Measurements from ENCODE around the gene LANCL1.

The LANCL1 gene

GRCh38 chr2:210387074-210387473, 89.5 kb downstream of the LANCL1 start:
- no peak for DNase-seq
